ENCODE results near the gene DIAPH3. TPM values are rescaled to one million over a fixed set of nuclear protein-coding genes. Genes with fewer than 3 reads are reported as not detected.

DIAPH3 gene
- total and polyA plus RNA-seq, 2 of the 4 experiments (the other 2 are of a cell fraction) = 8.9 to 9.3 TPM

DNA sequence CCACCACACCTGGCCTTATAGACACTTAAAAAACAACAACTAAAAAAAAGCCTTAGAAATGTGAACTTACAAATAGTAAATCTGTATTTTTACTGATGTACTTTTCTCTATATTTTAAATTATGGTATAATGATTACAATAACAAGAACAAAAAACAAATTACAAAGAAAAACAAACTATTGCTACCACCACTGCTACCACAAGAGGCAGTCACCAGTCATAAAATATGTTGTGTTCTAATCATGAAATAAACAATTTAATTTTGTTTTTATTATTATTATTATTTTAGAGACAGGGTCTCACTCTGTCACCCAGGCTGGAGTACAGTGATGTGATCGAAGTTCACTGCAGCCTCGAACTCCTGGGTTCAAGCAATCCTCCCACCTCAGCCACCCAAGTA lies 72.2 kb downstream of the DIAPH3 start:
- Histone ChIP-seq H3K9me1 (ENCODE audit: insufficient read depth, low read length) (peaks cover 7% of the 10 kb centered on the region; the same call in 1 of the 2 replicates), H2BK5ac (ENCODE audit: low read depth, low read length, poor library complexity, severe bottlenecking) (peak overlapping the region; percentile 62), H2BK20ac (ENCODE audit: low read depth, low read length) (no peak overlapping the region), H2BK15ac (ENCODE audit: low read depth, low read length) (peak overlapping the region; percentile 1; the same call in 1 of the 3 replicates), H3K23ac (ENCODE audit: low read depth, low read length) (no peak overlapping the region), H3K79me1 (ENCODE audit: low read depth in 1 of 2, low read length in 2 of 2) (peaks cover 30 to 34% of the 10 kb centered on the region in 2 experiments), H3K14ac (replicated peaks; ENCODE audit: low read depth, low read length) (no peak overlapping the region), H3K4ac (ENCODE audit: low read depth, low read length) (peak overlapping the region; percentile 37; the same call in 1 of the 2 replicates), H2BK120ac (ENCODE audit: low read depth, low read length) (no peak overlapping the region), H3K4me1 (ENCODE audit: control insufficient read depth, insufficient read depth, low read length) (peaks cover 3% of the 10 kb centered on the region), H4K20me1 (ENCODE audit: insufficient read depth, low read length) (no peaks in the 10 kb centered on the region), H4K8ac (ENCODE audit: low read depth in 2 of 2, low read length in 2 of 2) (peak overlapping the region in 1 of 2 experiments; percentile 56; a peak in 2 of 4 replicates), H4K5ac (ENCODE audit: low read depth, low read length) (peak overlapping the region; percentile 92; the same call in 1 of the 2 replicates), H3K4me2 (ENCODE audit: low read depth, low read length) (no peak overlapping the region), H3K27ac (ENCODE audit: insufficient read depth, low read length) (peak overlapping the region; percentile 69; the same call in 1 of the 2 replicates), H3K18ac (ENCODE audit: low read depth, low read length) (peak overlapping the region; percentile 90; the same call in 1 of the 2 replicates), H3K56ac (ENCODE audit: extremely low read depth, insufficient read depth, low read length) (no peak overlapping the region), H3K4me3 (ENCODE audit: insufficient read depth, low read depth, low read length) (no peak overlapping the region), H3K9ac (ENCODE audit: low read depth, low read length) (no peak overlapping the region), H4K91ac (ENCODE audit: insufficient read depth, low read depth, low read length) (no peak overlapping the region), H3K36me3 (ENCODE audit: control insufficient read depth, insufficient read depth, low read length) (no peaks in the 10 kb centered on the region; the same call in 1 of the 2 replicates), H2AFZ (replicated peaks; ENCODE audit: low read length, poor library complexity) (no peak overlapping the region), H3K9me3 (ENCODE audit: control insufficient read depth, insufficient read depth, low read length) (no peaks in the 10 kb centered on the region), H2AK9ac (replicated peaks; ENCODE audit: low read depth, low read length, poor library complexity) (no peak overlapping the region), H3K27me3 (ENCODE audit: control insufficient read depth, insufficient read depth, low read length) (no peaks in the 10 kb centered on the region), H2AK5ac (ENCODE audit: low read depth, low read length) (no peak overlapping the region)
- no peak for ATAC-seq (ENCODE audit: low read depth)
- TF ChIP-seq MXI1 (IDR thresholded peaks at IDR 0.05; ENCODE audit: borderline replicate concordance, low read depth, low read length) (no peak), CEBPB (IDR thresholded peaks at IDR 0.05; ENCODE audit: low read depth, low read length) (no peak), NFE2L2 (IDR thresholded peaks at IDR 0.05; ENCODE audit: low read depth, low read length) (no peak), RAD21 (IDR thresholded peaks at IDR 0.05; ENCODE audit: low read length) (no peak), FOS (IDR thresholded peaks at IDR 0.05; ENCODE audit: low read depth, low read length) (no peak), POLR2A (IDR thresholded peaks at IDR 0.05; ENCODE audit: low read depth, low read length) (no peak), RFX5 (IDR thresholded peaks at IDR 0.05; ENCODE audit: low read depth, low read length) (no peak), MAZ (IDR thresholded peaks at IDR 0.05; ENCODE audit: borderline replicate concordance, low read depth, low read length) (no peak), CHD1 (IDR thresholded peaks at IDR 0.05; ENCODE audit: low read depth, low read length) (no peak), RCOR1 (IDR thresholded peaks at IDR 0.05; ENCODE audit: insufficient replicate concordance, low read length) (no peak), SMC3 (IDR thresholded peaks at IDR 0.05; ENCODE audit: low read depth, low read length) (no peak), BHLHE40 (IDR thresholded peaks at IDR 0.05; ENCODE audit: low read depth, low read length) (no peak), MAFK (IDR thresholded peaks at IDR 0.05; ENCODE audit: low read depth, low read length) (no peak)
- TF ChIP-seq, protein P1, sequence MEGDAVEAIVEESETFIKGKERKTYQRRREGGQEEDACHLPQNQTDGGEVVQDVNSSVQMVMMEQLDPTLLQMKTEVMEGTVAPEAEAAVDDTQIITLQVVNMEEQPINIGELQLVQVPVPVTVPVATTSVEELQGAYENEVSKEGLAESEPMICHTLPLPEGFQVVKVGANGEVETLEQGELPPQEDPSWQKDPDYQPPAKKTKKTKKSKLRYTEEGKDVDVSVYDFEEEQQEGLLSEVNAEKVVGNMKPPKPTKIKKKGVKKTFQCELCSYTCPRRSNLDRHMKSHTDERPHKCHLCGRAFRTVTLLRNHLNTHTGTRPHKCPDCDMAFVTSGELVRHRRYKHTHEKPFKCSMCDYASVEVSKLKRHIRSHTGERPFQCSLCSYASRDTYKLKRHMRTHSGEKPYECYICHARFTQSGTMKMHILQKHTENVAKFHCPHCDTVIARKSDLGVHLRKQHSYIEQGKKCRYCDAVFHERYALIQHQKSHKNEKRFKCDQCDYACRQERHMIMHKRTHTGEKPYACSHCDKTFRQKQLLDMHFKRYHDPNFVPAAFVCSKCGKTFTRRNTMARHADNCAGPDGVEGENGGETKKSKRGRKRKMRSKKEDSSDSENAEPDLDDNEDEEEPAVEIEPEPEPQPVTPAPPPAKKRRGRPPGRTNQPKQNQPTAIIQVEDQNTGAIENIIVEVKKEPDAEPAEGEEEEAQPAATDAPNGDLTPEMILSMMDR (conservative IDR thresholded peaks at IDR 0.05; ENCODE audit: low read depth, low read length) = no peak
- TF ChIP-seq, protein P2, sequence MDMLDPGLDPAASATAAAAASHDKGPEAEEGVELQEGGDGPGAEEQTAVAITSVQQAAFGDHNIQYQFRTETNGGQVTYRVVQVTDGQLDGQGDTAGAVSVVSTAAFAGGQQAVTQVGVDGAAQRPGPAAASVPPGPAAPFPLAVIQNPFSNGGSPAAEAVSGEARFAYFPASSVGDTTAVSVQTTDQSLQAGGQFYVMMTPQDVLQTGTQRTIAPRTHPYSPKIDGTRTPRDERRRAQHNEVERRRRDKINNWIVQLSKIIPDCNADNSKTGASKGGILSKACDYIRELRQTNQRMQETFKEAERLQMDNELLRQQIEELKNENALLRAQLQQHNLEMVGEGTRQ (IDR thresholded peaks at IDR 0.05; ENCODE audit: low read depth, low read length) = no peak
- TF ChIP-seq, protein P3, sequence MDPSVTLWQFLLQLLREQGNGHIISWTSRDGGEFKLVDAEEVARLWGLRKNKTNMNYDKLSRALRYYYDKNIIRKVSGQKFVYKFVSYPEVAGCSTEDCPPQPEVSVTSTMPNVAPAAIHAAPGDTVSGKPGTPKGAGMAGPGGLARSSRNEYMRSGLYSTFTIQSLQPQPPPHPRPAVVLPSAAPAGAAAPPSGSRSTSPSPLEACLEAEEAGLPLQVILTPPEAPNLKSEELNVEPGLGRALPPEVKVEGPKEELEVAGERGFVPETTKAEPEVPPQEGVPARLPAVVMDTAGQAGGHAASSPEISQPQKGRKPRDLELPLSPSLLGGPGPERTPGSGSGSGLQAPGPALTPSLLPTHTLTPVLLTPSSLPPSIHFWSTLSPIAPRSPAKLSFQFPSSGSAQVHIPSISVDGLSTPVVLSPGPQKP (IDR thresholded peaks at IDR 0.05; ENCODE audit: borderline replicate concordance, low read depth, low read length) = no peak
- BruUV-seq (replicated peaks) = no TSS peak
- ChIA-PET CTCF (no interaction called here), POLR2A (ENCODE audit: unreplicated experiment) (no interaction called here)
- dilution Hi-C loops (cut with HindIII; ENCODE audit: low sequenced_read_pairs, unreplicated experiment) (no loop called here), intact Hi-C loops (cut with micrococcal nuclease) (no loop called here), in situ Hi-C loops (cut with MboI; ENCODE audit: low sequenced_read_pairs) (no loop called here)
- WGBS, 2 experiments (ENCODE audit: extremely low coverage in 2 of 2, insufficient read length in 1 of 2) = 100% methylated on average over 2 of the region's 2 CpGs; no CpG with 5 or more reads in 1 of the 2 experiments
- no peak for DNase-seq
